ENCODE data around the gene GBGT1. TPM values are rescaled to one million over a fixed set of nuclear protein-coding genes. Genes with fewer than 3 reads are reported as not detected.

GBGT1 gene
- total and polyA plus RNA-seq, 9 of the 15 experiments (the other 6 are each of a cell fraction or from before 2014, with no cell fraction given): 0.55 to 25.8 (median 13.7) TPM

- no TSS peak for BruUV-seq (replicated peaks)
- H3K9me1 ChIP-seq (ENCODE audit: control insufficient read depth, insufficient read depth, low read length): no peaks in the 10 kb centered on the region
- H3K27ac ChIP-seq (ENCODE audit: extremely low read depth, low read depth, low read length): peak overlapping the region; percentile 90; the same call in 2 of the 3 replicates
- peaks cover 4% of the 10 kb centered on the region; the same call in 1 of the 3 replicates for H3K36me3 ChIP-seq (ENCODE audit: control insufficient read depth, insufficient read depth, low read length)
- in situ Hi-C loops (cut with MboI) (no loop called here), intact Hi-C loops (cut with micrococcal nuclease) (no loop called here)
- no peaks in the 10 kb centered on the region for H3K9me3 ChIP-seq (replicated peaks; ENCODE audit: control insufficient read depth, insufficient read depth, low read depth, low read length)
- H3K27me3 ChIP-seq (ENCODE audit: control insufficient read depth in 2 of 2, insufficient read depth in 2 of 2, low read length in 2 of 2): no peaks in the 10 kb centered on the region
- FAIRE-seq: no peak
- 59% methylated on average over 2 of the region's 2 CpGs for WGBS (ENCODE audit: insufficient coverage, low coverage, missing lambda C conversion rate)
- H3K4me2 ChIP-seq (ENCODE audit: insufficient read depth, low read length): no peak overlapping the region
- H3K4me3 ChIP-seq: no peak overlapping the region
- H3K4me1 ChIP-seq (replicated peaks in 1 of 2; ENCODE audit: control insufficient read depth in 2 of 2, insufficient read depth in 2 of 2, low read length in 2 of 2): peaks cover 41 to 85% of the 10 kb centered on the region in 2 experiments
- H3K79me2 ChIP-seq (ENCODE audit: control insufficient read depth, insufficient read depth, low read length): peaks cover 63% of the 10 kb centered on the region
- TF ChIP-seq TRIM25 (IDR thresholded peaks at IDR 0.05; ENCODE audit: borderline replicate concordance): no peak
- TF ChIP-seq RBM17 (IDR thresholded peaks at IDR 0.05; ENCODE audit: borderline replicate concordance, low read depth, low read length): no peak
- no peak for TF ChIP-seq PTBP1 (IDR thresholded peaks at IDR 0.05; ENCODE audit: low read depth, low read length)
- TF ChIP-seq NR0B1 (IDR thresholded peaks at IDR 0.05; ENCODE audit: partially characterized antibody): no peak
- no peak for TF ChIP-seq CHD1 (IDR thresholded peaks at IDR 0.05; ENCODE audit: low read length)
- TF ChIP-seq HDAC6 (IDR thresholded peaks at IDR 0.05; ENCODE audit: low read depth, low read length): no peak
- no peak for TF ChIP-seq IFI16 (CRISPR knock-in tag; IDR thresholded peaks at IDR 0.05)
- no peak for TF ChIP-seq ZNF407 (IDR thresholded peaks at IDR 0.05; ENCODE audit: low read depth)
- no peak for DNase-seq (ENCODE audit: extremely low read depth in 1 of 4, low spot score in 3 of 4)
- H3K9ac ChIP-seq (ENCODE audit: insufficient read depth in 1 of 2, low read depth in 2 of 2, low read length in 2 of 2): peak overlapping the region in 1 of 2 experiments; percentile 73; a peak in 1 of 4 replicates
- ATAC-seq: no peak
- ChIA-PET POLR2A (no interaction called here), CTCF (ENCODE audit: low intra/inter-chr PET ratio) (no interaction called here)
- no peaks in the 10 kb centered on the region for H4K20me1 ChIP-seq (replicated peaks; ENCODE audit: control insufficient read depth, insufficient read depth, low read length)
- no peak overlapping the region for H2AFZ ChIP-seq (ENCODE audit: low read depth, low read length)
Observed at GRCh38 chr9:133124907-133125275, 38.8 kb downstream of the GBGT1 start.

Data from K562 (cell line).